HG03457 (cell line): Measurements from ENCODE around the gene KCNQ1OT1.

Experiments used
- ATAC-seq: cut with Tn5 transposase; IDR thresholded peaks from one replicate; pipeline ENCODE4 v1.9.1; 2021; ENCODE audit warnings: moderate number of reproducible peaks; ENCODE audit not compliant: unreplicated experiment

Gene KCNQ1OT1

DNA sequence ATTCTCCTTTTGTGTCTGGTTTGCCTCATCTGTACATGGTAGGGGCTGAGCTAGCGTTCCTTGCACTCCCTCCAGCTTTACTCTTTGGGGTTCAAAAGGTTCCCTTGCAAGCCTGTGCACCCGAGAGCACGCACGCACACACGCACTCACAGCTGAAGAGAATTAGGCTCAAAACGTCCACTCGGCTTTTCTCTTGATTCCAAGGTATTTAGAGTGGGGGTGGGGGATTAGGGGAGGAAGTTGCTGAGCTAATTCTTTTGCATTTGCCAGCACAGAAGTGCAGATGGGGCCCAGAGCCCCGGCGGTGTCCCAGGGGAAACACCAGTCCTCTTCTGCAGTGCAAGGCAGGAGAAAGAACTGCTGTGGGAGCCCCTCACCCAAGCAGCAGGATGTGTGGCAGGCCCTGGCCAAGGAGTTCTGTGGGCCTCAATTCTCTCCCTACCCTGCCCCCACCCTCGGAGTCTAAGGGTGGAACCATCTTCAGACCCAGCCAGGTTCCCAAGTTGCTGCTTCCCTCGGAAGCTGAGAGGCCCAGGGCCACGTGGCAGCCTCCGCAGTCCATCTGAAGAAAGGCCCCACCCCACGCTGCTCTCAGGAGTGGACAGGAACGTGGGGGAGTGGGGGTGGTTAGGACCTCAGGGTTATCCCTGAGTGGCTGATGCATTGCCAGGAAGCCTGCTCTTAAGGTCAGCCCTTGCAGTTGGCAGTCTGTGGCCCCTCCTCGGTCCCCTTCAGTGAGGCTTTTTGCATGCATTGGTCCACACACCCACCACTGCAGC, 3.8 kb upstream of the KCNQ1OT1 start:
- no peak for ATAC-seq

DNA sequence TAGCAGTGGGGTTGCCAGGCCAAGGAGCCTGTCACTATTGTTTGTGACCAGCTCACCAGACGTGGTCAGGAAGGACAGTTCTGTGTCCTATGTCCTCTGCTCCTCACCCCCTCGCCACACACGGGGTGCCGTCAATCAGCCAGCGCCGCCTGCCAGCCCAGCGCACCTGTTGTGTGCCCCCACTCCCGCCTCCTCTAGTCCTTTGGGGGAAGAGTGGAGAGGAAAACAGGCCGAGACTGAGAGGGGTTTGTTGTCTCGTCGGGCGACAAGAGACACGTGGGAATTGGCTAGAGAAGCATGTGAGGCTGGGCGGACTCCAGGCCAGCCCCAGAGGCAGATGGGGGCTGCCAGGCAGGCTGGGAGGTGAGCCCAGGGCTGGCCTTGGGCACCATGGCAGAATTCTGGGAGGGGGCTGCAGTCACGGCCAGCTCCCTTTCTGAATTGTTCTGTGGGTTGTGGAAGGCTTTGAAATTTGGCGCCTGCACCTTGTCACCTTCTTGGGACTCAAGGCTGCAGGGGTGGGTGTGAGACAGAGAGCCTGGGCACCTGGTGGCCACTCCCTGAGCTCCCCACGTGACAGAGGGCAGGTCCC, 3.1 kb upstream of the KCNQ1OT1 start:
- ATAC-seq: no peak

DNA sequence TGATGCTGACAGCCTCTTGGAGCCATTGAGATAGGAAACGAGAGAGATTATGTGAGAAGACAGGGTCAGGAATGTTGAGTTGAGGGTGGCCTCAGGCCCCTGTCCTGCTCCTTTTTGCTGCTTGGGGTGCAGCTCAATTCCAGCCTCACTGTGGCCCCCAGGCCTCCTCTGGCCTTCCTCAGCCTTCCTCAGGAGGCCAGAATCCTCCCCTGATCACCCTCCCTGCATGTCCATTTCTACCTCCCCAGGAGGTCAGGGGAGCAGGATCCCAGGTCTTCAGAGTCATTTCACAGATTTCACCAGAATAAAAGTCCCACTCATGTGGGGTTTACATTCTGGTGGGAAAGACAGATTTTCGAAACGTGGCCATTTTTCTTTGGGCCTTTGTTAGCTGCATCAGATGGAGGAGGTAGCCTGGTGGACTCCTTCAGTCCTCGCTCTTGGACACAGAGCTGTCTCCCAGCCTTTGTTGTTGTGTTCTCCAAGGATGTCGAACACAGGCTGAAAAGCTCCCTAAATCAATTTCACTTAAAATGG, 2.2 kb upstream of the KCNQ1OT1 start:
- ATAC-seq: no peak

DNA sequence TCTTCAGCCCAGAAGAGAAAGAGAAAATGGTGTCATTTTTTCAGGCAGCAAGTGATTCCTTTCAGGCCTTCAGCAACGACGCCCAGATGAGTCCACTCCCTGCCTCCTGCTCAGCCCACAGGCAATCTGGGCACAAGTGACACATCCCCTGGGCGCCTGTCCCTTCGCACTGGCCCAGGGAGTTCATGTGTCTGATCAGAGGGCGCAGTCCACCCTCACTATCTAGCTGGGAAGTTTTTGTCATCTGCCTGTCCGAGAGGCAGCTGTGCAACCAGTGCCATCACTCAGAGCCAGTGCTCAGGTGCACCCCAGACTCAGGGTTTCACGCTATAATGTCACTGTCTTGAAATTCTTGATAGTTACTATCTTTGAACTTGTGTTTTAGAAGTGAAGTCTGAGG, 1.4 kb upstream of the KCNQ1OT1 start:
- ATAC-seq: no peak

DNA sequence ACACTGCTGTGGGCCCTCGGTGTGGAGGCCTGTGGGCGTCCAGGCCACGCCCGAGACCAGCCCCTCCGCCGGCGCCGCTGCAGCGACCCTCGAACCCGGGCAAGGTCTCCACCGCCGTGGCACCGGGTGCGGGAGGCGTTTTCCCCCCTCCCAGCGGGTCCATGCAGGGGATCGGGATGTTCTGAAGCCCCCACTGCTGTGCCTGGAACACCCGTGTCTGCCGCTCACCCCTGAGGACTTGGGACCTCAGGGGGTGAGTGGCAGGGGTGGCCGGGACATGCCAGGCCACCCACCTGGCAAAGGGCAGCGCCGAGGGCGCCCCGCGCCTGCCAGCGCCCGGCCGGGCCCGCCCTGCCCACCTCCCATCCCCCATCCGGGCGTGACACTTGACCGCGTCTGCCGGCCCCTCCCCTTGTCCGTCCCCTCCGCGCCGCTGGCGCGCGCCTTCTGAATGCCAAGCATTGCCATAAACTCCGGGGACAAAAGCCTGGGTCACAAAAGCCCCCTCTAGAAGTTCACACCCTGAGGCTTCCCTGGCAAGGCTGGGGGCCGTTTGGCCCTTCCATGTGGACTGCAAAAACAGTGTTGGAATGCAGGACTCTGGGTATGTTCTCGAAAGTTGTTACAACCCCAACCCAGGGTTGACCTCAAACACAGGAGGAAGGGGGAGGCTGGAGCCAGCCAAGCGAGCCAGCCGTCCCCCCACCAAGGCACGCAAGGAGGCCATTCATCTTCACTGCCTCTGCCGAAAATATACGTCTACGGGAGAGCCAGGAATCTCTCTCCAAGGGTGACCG, 819 bp upstream of the KCNQ1OT1 start:
- no peak for ATAC-seq

DNA sequence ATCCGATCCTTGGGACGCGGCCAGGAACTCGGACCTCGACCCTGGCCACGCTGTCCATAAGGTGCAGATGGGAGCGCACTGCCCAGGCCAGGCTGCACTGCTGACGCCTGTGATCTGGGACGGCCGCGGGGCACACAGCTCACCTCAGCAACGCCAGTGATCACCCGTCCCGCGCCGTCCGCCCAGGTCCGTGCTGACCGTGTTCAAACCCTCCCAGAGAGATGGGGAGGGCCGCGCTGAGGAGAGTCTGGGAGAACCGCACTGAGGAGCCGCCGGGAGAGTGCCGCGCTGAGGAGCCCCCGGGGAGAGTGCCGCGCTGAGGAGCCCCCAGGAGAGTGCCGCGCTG, 636 bp downstream of the KCNQ1OT1 start:
- ATAC-seq: no peak

DNA sequence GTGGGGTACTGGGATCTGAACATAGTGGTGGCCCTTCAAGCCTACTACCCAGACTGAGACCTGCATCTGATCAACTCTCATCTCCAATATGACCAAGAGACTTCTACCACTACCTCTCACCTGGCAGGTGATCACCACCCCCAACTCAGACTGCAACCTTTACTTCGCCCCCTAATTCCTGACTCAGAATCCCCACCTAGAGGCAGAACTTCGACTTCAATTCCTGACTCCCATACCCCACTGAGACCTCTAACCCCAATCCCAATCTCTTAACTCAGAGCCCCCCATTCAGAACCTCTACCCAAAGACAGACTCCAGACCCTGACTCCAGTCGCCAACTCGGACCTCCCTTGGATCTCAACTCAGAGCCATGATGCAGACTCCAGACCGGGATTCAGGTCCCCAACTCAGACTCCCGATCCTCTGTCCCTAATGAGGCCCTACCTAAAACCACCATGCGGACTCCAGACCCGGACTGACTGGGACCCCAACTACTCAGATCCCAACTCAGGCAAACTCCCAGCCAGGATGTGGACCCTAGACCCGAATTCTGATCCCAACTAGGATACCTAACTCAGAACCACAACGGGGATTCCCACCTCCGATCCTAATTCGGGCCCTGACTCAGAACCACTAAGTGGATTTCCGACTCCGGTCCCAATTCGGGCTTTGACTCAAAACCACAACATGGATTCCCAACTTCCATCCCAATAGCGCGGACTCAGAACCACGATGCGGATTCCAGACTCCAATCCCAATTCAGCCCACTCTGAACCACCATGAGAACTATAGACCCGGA, 1.2 kb downstream of the KCNQ1OT1 start:
- no peak for ATAC-seq

DNA sequence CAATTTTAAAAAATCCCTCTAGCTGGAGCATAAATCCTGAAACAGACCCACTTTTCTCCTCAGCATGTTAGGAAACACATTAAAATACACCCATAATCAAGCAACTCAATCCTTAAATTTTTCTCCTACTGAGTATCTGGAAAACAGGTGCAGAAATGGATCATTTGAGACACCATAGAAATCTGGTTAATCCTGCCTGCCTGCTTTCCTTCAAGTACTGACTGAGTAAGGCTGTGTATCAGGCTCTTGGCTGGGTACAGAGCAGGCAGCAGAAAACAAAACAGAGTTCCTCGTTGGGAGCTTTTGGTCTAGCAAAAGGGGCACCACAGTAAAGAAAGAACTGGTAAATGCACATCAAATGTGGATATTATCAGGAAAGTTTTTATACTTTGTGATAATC, 1.9 kb downstream of the KCNQ1OT1 start:
- ATAC-seq: no peak

DNA sequence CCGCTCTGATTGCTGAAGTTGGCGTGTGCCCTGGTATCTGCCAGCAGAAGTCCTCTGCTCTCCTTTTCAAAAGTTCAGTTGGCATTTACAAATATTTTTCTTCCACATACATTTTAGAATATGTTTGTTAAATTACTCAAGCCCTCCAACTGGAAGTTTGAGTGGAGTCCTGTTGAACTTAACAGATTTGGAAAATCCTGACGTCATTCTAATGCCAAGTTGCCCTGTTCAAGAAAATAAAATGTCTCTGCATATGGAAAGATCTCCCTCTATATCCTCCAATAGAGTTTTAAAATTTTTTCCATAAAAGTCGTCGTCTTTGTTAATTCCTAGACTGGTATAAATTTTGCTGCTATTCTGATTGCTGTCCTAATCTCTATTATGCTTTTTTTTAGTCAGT, 3.3 kb downstream of the KCNQ1OT1 start:
- no peak for ATAC-seq

DNA sequence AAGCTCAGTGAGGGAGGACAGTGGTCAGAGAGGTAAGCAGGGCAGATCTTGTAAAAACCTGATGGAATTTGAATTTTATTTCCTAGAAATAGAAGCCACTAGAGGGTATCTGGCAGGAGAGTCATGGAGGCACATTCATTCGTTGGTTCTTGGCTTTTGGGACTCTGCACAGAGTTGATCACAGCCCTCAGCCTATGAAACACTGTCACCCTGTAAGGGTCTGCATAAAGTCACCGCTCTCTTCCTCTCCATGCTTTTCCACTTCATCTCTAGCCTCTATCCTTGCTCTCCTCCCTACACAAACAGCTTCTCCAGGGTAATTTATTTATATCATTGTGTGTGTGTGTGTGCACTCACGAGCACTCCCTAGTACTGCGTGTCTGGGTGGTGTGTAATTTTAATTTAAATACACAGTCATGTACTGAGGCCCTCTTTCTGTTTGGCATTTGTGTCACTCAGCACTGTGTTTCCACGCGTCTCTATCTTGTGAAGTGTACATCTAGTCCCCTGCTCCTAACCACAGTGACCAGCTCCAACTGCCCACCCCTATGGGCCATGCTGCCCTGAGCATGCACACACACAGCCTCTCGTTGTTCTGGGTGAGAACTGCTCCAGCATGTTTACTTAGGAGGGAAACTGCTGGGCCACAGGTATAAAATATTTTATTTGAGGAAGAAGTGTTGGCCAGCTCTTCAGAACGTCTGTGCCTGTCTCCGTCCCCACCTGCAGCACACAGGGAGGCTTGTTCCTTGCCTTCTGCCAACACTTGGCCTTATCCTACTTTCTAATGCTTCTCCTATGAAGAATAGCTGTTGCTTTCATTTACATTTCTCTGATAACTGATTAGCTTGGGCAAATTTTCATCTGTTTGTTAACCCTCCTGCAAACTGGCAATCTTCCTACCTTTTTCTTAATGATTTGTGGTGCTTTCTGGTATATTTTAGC, 4.5 kb downstream of the KCNQ1OT1 start:
- no peak for ATAC-seq

DNA sequence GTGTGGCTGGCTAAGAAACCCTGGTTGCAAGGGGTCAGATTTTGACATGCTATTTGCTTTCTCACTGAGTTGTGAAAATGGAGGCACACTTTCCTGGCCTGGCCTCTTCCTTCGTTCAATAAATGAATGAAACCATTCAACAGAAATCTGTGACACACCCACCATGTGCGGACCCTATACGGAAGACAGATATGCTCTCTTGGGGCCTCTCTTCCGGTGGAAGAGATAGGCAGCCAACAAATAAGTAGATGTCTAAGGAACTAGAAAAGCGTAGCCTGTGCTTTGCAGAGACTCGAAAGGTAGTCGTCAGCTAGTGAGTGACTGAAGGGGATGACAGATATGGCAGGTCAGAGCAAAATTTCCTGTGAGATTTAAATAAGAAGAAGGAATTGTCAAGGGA, 5.3 kb downstream of the KCNQ1OT1 start:
- no peak for ATAC-seq

DNA sequence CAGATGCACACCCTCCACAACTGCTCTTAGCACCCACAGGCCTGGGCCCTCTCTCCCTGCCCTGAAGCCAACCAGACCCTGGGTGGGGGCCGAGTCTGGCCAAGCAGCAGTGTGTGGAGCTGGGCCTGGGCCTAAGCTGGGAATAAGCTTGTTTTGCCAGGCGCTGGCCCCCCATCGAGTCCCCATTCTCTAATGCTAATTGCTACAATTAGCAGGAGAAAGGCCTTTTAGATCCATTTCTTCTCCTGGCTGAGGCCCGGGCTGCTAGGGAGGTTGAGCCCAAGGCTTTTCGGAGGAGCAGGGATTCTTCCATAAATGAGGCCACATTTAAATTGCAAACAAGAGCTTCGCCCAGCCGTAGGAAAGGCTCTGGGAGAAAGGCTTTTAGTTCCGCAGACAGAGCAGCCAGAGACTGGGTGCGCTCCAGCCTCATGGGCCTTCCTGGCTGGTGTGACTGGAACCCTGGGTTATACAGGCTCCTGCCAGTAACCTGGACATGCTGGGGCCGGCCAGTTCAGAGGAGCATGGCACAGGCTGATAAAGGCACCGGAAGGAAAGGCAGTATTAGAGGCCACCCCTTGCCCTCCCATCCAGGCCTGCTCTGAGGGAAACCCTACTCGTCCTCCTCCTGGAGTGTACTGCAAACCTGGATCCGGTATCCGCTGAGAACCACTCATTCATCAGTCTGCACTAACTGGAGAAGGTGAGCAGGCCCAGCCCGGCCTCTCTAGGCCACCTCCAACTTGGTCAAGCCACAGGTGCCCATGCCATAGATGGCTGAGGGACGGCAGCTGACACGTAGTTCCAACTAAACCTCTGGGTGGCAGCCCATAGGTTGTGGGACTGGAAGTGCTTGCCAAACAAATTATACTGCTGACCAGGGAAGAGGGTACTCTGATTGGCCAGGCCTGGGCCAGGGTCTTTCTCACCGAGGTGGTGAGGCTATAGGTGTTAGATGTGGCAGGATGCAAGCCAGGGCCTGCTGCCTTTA, 6.2 kb downstream of the KCNQ1OT1 start:
- ATAC-seq: no peak

DNA sequence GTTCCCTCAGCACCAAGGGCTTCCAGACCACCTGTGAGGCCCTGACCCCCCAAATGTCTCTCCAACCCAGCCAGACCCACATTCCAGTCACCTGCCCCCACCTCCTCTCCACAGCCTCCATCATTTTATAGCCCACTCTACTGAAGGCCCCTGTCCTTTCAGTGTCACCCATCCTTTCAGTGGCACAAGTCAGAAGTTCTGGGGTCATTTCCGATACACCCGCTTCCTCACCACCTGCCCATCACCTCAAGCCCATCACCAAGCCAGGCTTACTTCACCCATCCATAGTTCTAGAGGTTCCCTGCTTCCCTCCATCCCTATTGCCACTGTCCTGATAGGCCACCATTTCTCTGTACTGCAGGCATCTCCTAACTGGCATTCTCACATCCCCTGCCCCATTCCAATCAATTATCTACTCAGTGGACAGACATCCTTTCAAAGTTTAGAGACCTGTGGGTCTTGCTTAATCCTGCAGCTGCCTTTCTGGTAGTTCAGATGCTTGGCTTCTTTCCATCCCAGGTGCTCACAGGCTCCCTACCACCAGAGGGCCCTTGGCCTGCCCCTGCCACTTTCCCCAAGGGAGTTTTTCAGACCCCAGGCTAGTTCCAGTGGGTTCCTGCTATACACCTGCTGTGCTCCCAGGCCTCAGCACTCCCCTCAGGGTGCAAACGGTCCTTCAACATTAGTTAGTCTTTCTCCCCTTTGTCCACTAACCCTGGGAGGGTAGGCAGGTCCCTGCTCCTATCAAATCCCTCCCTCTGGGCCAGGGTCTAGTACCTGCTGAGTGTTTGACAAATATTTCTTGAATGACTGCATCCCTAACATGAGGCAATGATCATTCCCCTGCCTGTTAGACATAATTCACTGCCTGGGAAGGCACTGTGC, 7.6 kb downstream of the KCNQ1OT1 start:
- no peak for ATAC-seq

DNA sequence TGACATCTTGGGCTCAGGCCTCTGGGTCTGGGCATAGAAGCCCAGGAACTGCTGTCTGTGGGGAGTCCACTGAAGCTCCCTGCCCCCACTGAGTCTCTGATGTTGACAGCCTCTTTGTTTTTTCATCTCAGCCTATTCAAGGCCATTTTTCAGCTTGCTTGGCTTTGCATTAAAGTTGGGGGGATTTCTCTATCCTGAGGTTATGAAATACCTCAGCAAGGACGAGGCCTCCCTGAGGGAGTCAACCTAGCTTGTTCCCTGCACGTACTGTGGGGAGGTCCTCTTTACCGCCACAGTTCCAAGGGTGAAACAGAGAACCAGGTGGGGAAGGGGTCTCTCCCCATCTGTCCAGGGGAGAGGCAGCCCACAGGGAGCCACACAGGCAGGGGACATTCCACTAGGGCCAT, 8.4 kb downstream of the KCNQ1OT1 start:
- no peak for ATAC-seq

DNA sequence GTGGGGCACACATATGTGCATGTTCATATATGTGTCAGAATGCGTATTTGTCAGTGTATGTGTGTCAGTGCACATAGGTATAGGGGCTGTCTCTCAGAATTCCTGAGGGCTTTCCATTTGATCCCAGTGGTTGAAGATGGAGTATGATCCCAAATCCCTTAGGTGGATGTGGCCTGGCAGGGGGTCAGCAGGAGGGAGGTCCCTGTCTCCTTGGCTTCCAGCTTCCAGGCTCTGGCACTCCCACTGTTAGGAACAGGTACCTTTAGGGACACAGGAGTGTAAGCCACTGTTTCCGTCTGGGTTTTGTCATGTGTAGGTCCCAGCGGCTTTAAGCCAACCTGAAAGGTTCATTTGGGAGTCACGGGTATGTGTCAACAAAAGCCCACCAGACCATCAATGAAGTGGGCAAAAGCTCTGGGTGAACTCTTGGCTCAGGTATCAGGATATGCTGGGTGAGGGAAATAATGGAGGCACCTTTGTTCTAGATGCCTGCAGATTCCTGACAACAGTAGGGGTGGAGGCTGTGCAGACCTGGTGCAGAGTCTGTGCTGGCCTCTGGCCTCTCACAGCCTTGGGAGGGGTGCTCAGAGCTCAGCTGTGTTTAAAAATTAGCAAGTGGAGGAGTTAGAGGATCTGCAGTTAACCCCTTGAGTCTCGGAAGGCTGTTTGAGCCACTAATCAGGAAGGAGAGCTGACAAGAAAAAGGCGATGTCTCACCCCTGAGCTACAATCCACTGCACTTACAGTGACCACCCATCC, 9.0 kb downstream of the KCNQ1OT1 start:
- no peak for ATAC-seq

DNA sequence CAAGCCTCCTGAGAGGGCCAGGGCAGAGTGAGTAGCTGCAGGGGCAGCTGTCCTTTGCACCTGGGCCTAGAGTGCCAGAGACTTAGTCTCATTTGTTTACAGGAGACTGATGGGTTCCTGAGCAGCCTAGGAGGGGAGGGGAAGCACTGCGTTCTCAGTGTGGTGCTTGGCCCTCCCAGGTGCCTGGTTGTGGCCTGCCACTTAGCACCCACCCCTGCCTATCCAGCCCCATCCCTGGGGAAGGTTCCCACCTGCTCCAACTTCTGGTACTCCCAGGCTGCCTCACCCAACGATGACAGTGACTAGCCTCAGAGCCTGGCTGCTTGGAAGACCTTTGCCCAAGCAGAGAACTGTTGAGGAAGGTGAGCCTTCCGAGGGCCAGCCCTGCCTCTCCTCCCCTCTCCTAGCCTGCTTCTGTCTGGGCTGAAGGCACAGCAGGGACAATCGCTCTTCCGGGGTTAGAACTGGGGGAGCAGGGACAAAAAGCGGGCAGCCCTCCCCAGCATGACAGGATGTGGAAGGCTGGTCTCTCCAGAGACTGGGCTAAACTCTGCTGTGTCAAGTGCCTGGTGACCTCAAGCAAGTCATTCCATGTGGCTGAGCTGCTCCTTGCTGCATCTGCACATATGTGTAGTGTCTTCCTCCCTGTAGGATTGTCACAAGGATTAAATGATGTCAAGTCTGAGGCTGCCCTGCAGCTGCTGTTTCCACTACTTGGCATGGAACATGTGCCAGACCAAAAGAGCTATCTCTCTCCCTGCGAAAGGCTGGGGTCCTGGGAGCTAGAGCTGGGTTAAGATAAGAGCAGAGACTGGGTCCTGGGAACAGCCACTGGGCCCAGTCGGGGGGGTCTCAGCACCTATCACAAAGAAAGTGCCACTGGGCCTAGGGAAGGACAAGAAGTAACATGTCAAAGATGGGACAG, 9.9 kb downstream of the KCNQ1OT1 start:
- no peak for ATAC-seq
